Stimulated activated naive CD8-positive, alpha-beta T cell treated with anti-CD3 and anti-CD28 coated beads, Interleukin-15, amount 100 ng/mL, for 72 hours (primary cell): ENCODE results near the gene CDAN1.

Experiments
- ATAC-seq: fragments of 150-1000 bp; cut with Tn5 transposase; 2 replicates; pipeline ENCODE4 v1.10.0; 2021; ENCODE audit warnings: mild to moderate bottlenecking, moderate library complexity
- DNase-seq, 2 donors: peaks; one replicate each; pipeline ENCODE4 v3.0.0; 2021 to 2022
- H3K27ac Mint-ChIP-seq, 2 donors: one replicate each; pipeline ENCODE4 v1.8.0; 2022; ENCODE audit warnings: mild to moderate bottlenecking in 2 of 2, mixed read lengths in 2 of 2, moderate library complexity in 2 of 2
- H3K27me3 Mint-ChIP-seq: one replicate; pipeline ENCODE4 v1.8.0; 2022; ENCODE audit warnings: mixed read lengths
- H3K4me1 Mint-ChIP-seq: one replicate; pipeline ENCODE4 v1.8.0; 2022; ENCODE audit warnings: mild to moderate bottlenecking, mixed read lengths
- H3K4me3 Mint-ChIP-seq, 2 donors: one replicate each; pipeline ENCODE4 v1.8.0; 2022; ENCODE audit warnings: mild to moderate bottlenecking in 2 of 2, mixed read lengths in 2 of 2, moderate library complexity in 1 of 2
- H3K9me3 Mint-ChIP-seq, 2 donors: one replicate each; pipeline ENCODE4 v1.8.0; 2022; ENCODE audit warnings: mixed read lengths in 2 of 2

The CDAN1 gene

GRCh38 chr15:42675021-42675420 is 61.9 kb downstream of the CDAN1 start:
- no peaks in the 10 kb centered on the region for H3K9me3 Mint-ChIP-seq
- no peaks in the 10 kb centered on the region for H3K27me3 Mint-ChIP-seq
- no peak for ATAC-seq
- no peak for DNase-seq
- H3K4me1 Mint-ChIP-seq: peaks cover 4% of the 10 kb centered on the region
- no peak overlapping the region for H3K4me3 Mint-ChIP-seq
- peak overlapping the region in 1 of 2 donors; percentile 13 for H3K27ac Mint-ChIP-seq

- Mint-ChIP-seq H3K4me1 (no peaks in the 10 kb centered on the region), H3K27ac (no peak overlapping the region), H3K27me3 (no peaks in the 10 kb centered on the region), H3K9me3 (no peaks in the 10 kb centered on the region), H3K4me3 (no peak overlapping the region)
- ATAC-seq: no peak
- DNase-seq: no peak
Measured at GRCh38 chr15:42674472-42674871, 62.5 kb downstream of the CDAN1 start.
